B cell (primary cell): Measurements from ENCODE around the gene GSDMA. TPM values are rescaled to one million over a fixed set of nuclear protein-coding genes. Genes with fewer than 3 reads are reported as not detected.

ENCODE experiments used
- ATAC-seq: fragments of 200-7000 bp; cut with Tn5 transposase; one replicate; pipeline ENCODE4 v1.10.0; 2021; ENCODE audit warnings: low read depth, mild to moderate bottlenecking, moderate number of reproducible peaks, moderate library complexity
- CTCF ChIA-PET: fragments of 350-600 bp; sonication (Branson Sonifier 250); formaldehyde crosslinking; loops from one replicate; lab custom pipeline; 2021; ENCODE audit warnings: antibody characterized with exemption, inconsistent platforms; lab: Charles Lee
- POLR2A ChIA-PET: fragments of 350-600 bp; sonication (Branson Sonifier 250); formaldehyde crosslinking; loops from one replicate; lab custom pipeline; 2021; ENCODE audit warnings: antibody characterized with exemption; lab: Charles Lee
- DNase-seq: peaks from one replicate; pipeline ENCODE4 v3.0.0; 2013
- H2AFZ ChIP-seq: 2 replicates; pipeline ENCODE4 v1.6.1; 2012; ENCODE audit warnings: mild to moderate bottlenecking, low read depth, low read length; ENCODE audit not compliant: insufficient read depth, poor library complexity, severe bottlenecking
- H3K27ac ChIP-seq, 2 donors: 1 replicate in 1 of 2; 2 replicates in 1 of 2; pipeline ENCODE4 v1.5.1; 2012 to 2013; ENCODE audit warnings: low read length in 2 of 2, mild to moderate bottlenecking in 2 of 2, moderate library complexity in 1 of 2
- H3K27me3 ChIP-seq, 4 experiments: fragments of 200-600 bp in 1 of 4; sonication (generic) in 1 of 4; replicated peaks in 1 of 4; 1 replicate in 2 of 4; 2 replicates in 2 of 4; pipeline versions ENCODE4 v1.6.1 to v1.7.0; 2013 to 2016; ENCODE audit warnings: low read length in 3 of 4, mild to moderate bottlenecking in 2 of 4, mixed read lengths in 1 of 4, moderate library complexity in 1 of 4; ENCODE audit not compliant: insufficient read depth in 4 of 4, control insufficient read depth in 3 of 4; ENCODE audit errors: control extremely low read depth in 1 of 4
- H3K36me3 ChIP-seq, 2 experiments: replicated peaks in 1 of 2; 1 replicate in 1 of 2; 2 replicates in 1 of 2; pipeline versions ENCODE4 v1.6.1 to v1.7.1; 2013; ENCODE audit warnings: low read length in 1 of 2; ENCODE audit not compliant: insufficient read depth in 2 of 2, control insufficient read depth in 1 of 2; ENCODE audit errors: control extremely low read depth in 1 of 2, extremely low read depth in 1 of 2
- H3K4me1 ChIP-seq, 2 donors: fragments of 200-600 bp in 1 of 2; sonication (generic) in 1 of 2; 1 replicate in 1 of 2; 2 replicates in 1 of 2; pipeline versions ENCODE4 v1.5.1 to v1.6.1; 2013 to 2017; ENCODE audit warnings: low read length in 2 of 2; ENCODE audit not compliant: control insufficient read depth in 2 of 2, insufficient read depth in 2 of 2
- H3K4me2 ChIP-seq: replicated peaks from 2 replicates; pipeline ENCODE3; 2012; ENCODE audit warnings: mild to moderate bottlenecking, low read depth, low read length; ENCODE audit not compliant: poor library complexity, severe bottlenecking
- H3K4me3 ChIP-seq, 5 experiments: fragments of 200-600 bp in 1 of 5; sonication (generic) in 1 of 5; 1 replicate in 3 of 5; 2 replicates in 2 of 5; pipeline versions ENCODE4 v1.5.1 to v1.7.0; 2011 to 2016; ENCODE audit warnings: low read length in 4 of 5, mild to moderate bottlenecking in 4 of 5, low read depth in 2 of 5, control low read depth in 1 of 5, moderate library complexity in 1 of 5; ENCODE audit not compliant: insufficient read depth in 1 of 5; ENCODE audit errors: control extremely low read depth in 1 of 5, extremely low read depth in 1 of 5
- H3K79me2 ChIP-seq: fragments of 200-600 bp; sonication (generic); one replicate; pipeline ENCODE4 v1.6.0; 2016; ENCODE audit warnings: low read length; ENCODE audit not compliant: control insufficient read depth, insufficient read depth
- H3K9ac ChIP-seq: fragments of 200-600 bp; sonication (generic); 2 replicates; pipeline ENCODE4 v1.6.1; 2017; ENCODE audit warnings: mild to moderate bottlenecking, low read length, moderate library complexity
- H3K9me3 ChIP-seq, 3 donors: one replicate each; pipeline versions ENCODE4 v1.6.1 to v1.7.1; 2013; ENCODE audit warnings: low read length in 2 of 3; ENCODE audit not compliant: control insufficient read depth in 2 of 3, insufficient read depth in 1 of 3; ENCODE audit errors: control extremely low read depth in 1 of 3
- H4K20me1 ChIP-seq: 2 replicates; pipeline ENCODE4 v1.6.0; 2012; ENCODE audit warnings: mild to moderate bottlenecking, low read length; ENCODE audit not compliant: insufficient read depth, control insufficient read depth, poor library complexity, severe bottlenecking
- H3K27ac Mint-ChIP-seq: one replicate; pipeline ENCODE4 v1.8.0; 2021; ENCODE audit warnings: mixed read lengths
- H3K27me3 Mint-ChIP-seq: one replicate; pipeline ENCODE4 v1.8.0; 2021; ENCODE audit warnings: mixed read lengths
- H3K4me1 Mint-ChIP-seq: one replicate; pipeline ENCODE4 v1.8.0; 2021; ENCODE audit warnings: mixed read lengths
- H3K4me3 Mint-ChIP-seq: one replicate; pipeline ENCODE4 v1.8.0; 2021; ENCODE audit warnings: mixed read lengths
- H3K9me3 Mint-ChIP-seq: one replicate; pipeline ENCODE4 v1.8.0; 2022; ENCODE audit warnings: mixed read lengths; ENCODE audit not compliant: insufficient read depth
- EZH2 ChIP-seq: IDR thresholded peaks from 2 replicates; pipeline ENCODE4 v1.6.1; 2012; ENCODE audit warnings: borderline replicate concordance, low read depth, mild to moderate bottlenecking, moderate library complexity, low read length; ENCODE audit not compliant: insufficient read depth, poor library complexity, severe bottlenecking
- WGBS: methylation state at CpG from one replicate; pipeline ENCODE4 v1.1.5; 2013; ENCODE audit warnings: missing lambda C conversion rate; ENCODE audit not compliant: insufficient coverage; 5-methylcytosine and 5-hydroxymethylcytosine counted together
- intact Hi-C: fragments of 100-400 bp; cut with micrococcal nuclease; formaldehyde crosslinking; loops from one replicate; pipeline ENCODE4 v1.10.0; 2022
- polyA plus RNA-seq: library from polyadenylated mRNA; depleted of rRNA; stranded (reverse); fragments of >200 nt; gene quantifications from 2 replicates; pipeline ENCODE4 v1.2.3, GENCODE V29; 2012
- total RNA-seq, 2 donors: library from RNA; stranded (reverse); fragments of 120-200 nt in 1 of 2; gene quantifications; 1 replicate in 1 of 2; 2 replicates in 1 of 2; pipeline versions ENCODE4 v1.2.3 to v1.2.4, GENCODE V29; 2013 to 2022
- TF ChIP-seq, protein P1 (sequence below): fragments of 200-600 bp; IDR thresholded peaks from one replicate; pipeline ENCODE4 v1.8.0; 2022; ENCODE audit warnings: antibody characterized with exemption, mild to moderate bottlenecking

GSDMA gene
- total and polyA plus RNA-seq, 2 donors (not counting 1 experiment from before 2014, with no cell fraction given) = 0.09 TPM; not detected in 1

DNA sequence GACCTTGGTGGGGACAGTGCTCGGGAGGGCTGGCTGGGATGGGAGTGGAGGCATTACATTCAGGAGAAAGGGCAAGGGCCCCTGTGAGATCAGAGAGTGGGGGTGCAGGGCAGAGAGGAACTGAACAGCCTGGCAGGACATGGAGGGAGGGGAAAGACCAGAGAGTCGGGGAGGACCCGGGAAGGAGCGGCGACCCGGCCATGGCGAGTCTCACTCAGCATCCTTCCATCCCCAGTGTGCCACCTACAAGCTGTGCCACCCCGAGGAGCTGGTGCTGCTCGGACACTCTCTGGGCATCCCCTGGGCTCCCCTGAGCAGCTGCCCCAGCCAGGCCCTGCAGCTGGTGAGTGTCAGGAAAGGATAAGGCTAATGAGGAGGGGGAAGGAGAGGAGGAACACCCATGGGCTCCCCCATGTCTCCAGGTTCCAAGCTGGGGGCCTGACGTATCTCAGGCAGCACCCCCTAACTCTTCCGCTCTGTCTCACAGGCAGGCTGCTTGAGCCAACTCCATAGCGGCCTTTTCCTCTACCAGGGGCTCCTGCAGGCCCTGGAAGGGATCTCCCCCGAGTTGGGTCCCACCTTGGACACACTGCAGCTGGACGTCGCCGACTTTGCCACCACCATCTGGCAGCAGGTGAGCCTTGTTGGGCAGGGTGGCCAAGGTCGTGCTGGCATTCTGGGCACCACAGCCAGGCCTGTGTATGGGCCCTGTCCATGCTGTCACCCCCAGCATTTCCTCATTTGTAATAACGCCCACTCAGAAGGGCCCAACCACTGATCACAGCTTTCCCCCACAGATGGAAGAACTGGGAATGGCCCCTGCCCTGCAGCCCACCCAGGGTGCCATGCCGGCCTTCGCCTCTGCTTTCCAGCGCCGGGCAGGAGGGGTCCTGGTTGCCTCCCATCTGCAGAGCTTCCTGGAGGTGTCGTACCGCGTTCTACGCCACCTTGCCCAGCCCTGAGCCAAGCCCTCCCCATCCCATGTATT lies 53.5 kb downstream of the GSDMA start:
- intact Hi-C loops = no loop called here
- no peak overlapping the region for H3K4me3 ChIP-seq
- H3K4me2 ChIP-seq = no peak overlapping the region
- 86% methylated on average over 17 of the region's 26 CpGs for WGBS
- H3K4me1 Mint-ChIP-seq = no peaks in the 10 kb centered on the region
- ATAC-seq (no peak), DNase-seq (no peak)
- H3K4me3 Mint-ChIP-seq = no peak overlapping the region
- no peaks in the 10 kb centered on the region for H4K20me1 ChIP-seq
- peaks cover 0 to 24% of the 10 kb centered on the region in 2 experiments for H3K36me3 ChIP-seq
- no peak overlapping the region for H3K27ac ChIP-seq
- H3K79me2 ChIP-seq = no peaks in the 10 kb centered on the region
- H3K27me3 Mint-ChIP-seq = peaks cover 3% of the 10 kb centered on the region
- H3K9me3 ChIP-seq = no peaks in the 10 kb centered on the region
- ChIA-PET CTCF (interaction anchor here (0.6 to 5.8 kb wide), 8 partner anchors 10 to 275 kb away, joined by 3 to 56 read pairs (median 14); no protein-coding TSS in a partner anchor), POLR2A (no interaction called here)
- peaks cover 0 to 3% (median 0%) of the 10 kb centered on the region in 4 experiments for H3K27me3 ChIP-seq
- no peaks in the 10 kb centered on the region for H3K9me3 Mint-ChIP-seq
- no peak for TF ChIP-seq EZH2
- TF ChIP-seq, protein P1, sequence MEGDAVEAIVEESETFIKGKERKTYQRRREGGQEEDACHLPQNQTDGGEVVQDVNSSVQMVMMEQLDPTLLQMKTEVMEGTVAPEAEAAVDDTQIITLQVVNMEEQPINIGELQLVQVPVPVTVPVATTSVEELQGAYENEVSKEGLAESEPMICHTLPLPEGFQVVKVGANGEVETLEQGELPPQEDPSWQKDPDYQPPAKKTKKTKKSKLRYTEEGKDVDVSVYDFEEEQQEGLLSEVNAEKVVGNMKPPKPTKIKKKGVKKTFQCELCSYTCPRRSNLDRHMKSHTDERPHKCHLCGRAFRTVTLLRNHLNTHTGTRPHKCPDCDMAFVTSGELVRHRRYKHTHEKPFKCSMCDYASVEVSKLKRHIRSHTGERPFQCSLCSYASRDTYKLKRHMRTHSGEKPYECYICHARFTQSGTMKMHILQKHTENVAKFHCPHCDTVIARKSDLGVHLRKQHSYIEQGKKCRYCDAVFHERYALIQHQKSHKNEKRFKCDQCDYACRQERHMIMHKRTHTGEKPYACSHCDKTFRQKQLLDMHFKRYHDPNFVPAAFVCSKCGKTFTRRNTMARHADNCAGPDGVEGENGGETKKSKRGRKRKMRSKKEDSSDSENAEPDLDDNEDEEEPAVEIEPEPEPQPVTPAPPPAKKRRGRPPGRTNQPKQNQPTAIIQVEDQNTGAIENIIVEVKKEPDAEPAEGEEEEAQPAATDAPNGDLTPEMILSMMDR = no peak
- H3K4me1 ChIP-seq = peaks cover 0 to 3% of the 10 kb centered on the region in 2 donors
- H3K27ac Mint-ChIP-seq = no peak overlapping the region
- no peak overlapping the region for H2AFZ ChIP-seq
- no peak overlapping the region for H3K9ac ChIP-seq
